HCT116 (cell line): ENCODE data around the gene UNKL. TPM values are rescaled to one million over a fixed set of nuclear protein-coding genes. Genes with fewer than 3 reads are reported as not detected.

ENCODE experiments used
- ATAC-seq: fragments of 200-7000 bp; cut with Tn5 transposase; 2 replicates; pipeline ENCODE4 v1.9.1; 2020; ENCODE audit warnings: mild to moderate bottlenecking, moderate library complexity
- BruUV-seq: library from RNA; stranded (reverse); fragments of 400-500 nt; replicated peaks from 2 replicates; lab custom pipeline; 2021; lab: Mats Ljungman, UMichigan
- CTCF ChIA-PET: fragments of 300-600 bp; sonication (Branson Sonifier 250); formaldehyde crosslinking; loops from one replicate; lab custom pipeline; 2021; ENCODE audit warnings: antibody characterized with exemption; lab: Charles Lee
- POLR2A ChIA-PET: fragments of 300-600, 350-600 bp; sonication (Branson Sonifier 250); formaldehyde crosslinking; loops from one replicate; lab custom pipeline; 2021; ENCODE audit warnings: antibody characterized with exemption; lab: Charles Lee
- RAD21 ChIA-PET, 2 experiments: fragments of 300-600 bp; sonication (Branson Sonifier 250); formaldehyde crosslinking; loops; one replicate each; lab custom pipeline; 2023; ENCODE audit warnings: low total read pairs in 2 of 2; ENCODE audit not compliant: uncharacterized antibody in 2 of 2, unreplicated experiment in 2 of 2, low non-redundant PET in 1 of 2; lab: Charles Lee
- DNase-seq: peaks from one replicate; pipeline ENCODE4 v3.0.0-alpha.2; 2010; ENCODE audit warnings: low read depth, low spot score
- H2AFZ ChIP-seq: fragments of 200-600 bp; shearing (Covaris generic), sonication (generic); 2 replicates; pipeline ENCODE4 v1.6.1; 2017; ENCODE audit warnings: low read depth, mixed run types, mixed read lengths, antibody characterized with exemption, low read length; ENCODE audit not compliant: poor library complexity, severe bottlenecking
- H3K27ac ChIP-seq: 2 replicates; pipeline ENCODE4 v1.5.1; 2012; ENCODE audit warnings: low read depth, low read length
- H3K27me3 ChIP-seq: fragments of 200-600 bp; sonication (generic); 2 replicates; pipeline ENCODE4 v1.6.1; 2016; ENCODE audit warnings: mixed run types, low read length, mixed read lengths; ENCODE audit not compliant: insufficient read depth
- H3K36me3 ChIP-seq, 2 experiments: fragments of 200-500 bp in 1 of 2; fragments of 200-600 bp in 1 of 2; sonication (Bioruptor generic) in 1 of 2; sonication (generic) in 1 of 2; 2 replicates each; pipeline versions ENCODE4 v1.5.1 to v1.6.1; 2014 to 2016; ENCODE audit warnings: low read length in 2 of 2, inconsistent platforms in 1 of 2, mixed read lengths in 1 of 2, mixed run types in 1 of 2; ENCODE audit not compliant: insufficient read depth in 2 of 2, control insufficient read depth in 1 of 2
- H3K4me1 ChIP-seq, 2 experiments: fragments of 200-600 bp in 1 of 2; sonication (generic) in 1 of 2; 2 replicates each; pipeline versions ENCODE4 v1.5.1 to v1.6.1; 2012 to 2017; ENCODE audit warnings: low read length in 2 of 2, inconsistent platforms in 1 of 2, mild to moderate bottlenecking in 1 of 2, mixed read lengths in 1 of 2, mixed run types in 1 of 2, moderate library complexity in 1 of 2; ENCODE audit not compliant: insufficient read depth in 2 of 2, control insufficient read depth in 1 of 2
- H3K4me2 ChIP-seq: fragments of 200-600 bp; sonication (generic); 2 replicates; pipeline ENCODE4 v1.6.1; 2017; ENCODE audit warnings: mixed run types, low read length, mixed read lengths
- H3K4me3 ChIP-seq, 2 experiments: fragments of 200-600 bp in 1 of 2; sonication (generic) in 1 of 2; replicated peaks in 1 of 2; 2 replicates each; pipeline ENCODE4 v1.5.1; 2011 to 2016; ENCODE audit warnings: low read length in 2 of 2, control low read depth in 1 of 2, low read depth in 1 of 2, mild to moderate bottlenecking in 1 of 2, mixed read lengths in 1 of 2, mixed run types in 1 of 2
- H3K79me2 ChIP-seq: fragments of 200-600 bp; sonication (generic); 2 replicates; pipeline ENCODE4 v1.6.1; 2017; ENCODE audit warnings: mild to moderate bottlenecking, mixed run types, low read length, moderate library complexity, mixed read lengths; ENCODE audit not compliant: insufficient read depth
- H3K9ac ChIP-seq: fragments of 200-600 bp; sonication (generic); 2 replicates; pipeline ENCODE4 v1.6.1; 2016; ENCODE audit warnings: low read length, mixed read lengths
- H3K9me2 ChIP-seq: fragments of 200-600 bp; sonication (generic), shearing (Covaris generic); 2 replicates; pipeline ENCODE4 v1.6.1; 2017; ENCODE audit warnings: mixed run types, mild to moderate bottlenecking, moderate library complexity; ENCODE audit not compliant: insufficient read depth
- H3K9me3 ChIP-seq, 2 experiments: fragments of 200-500 bp in 1 of 2; fragments of 200-600 bp in 1 of 2; sonication (Bioruptor generic) in 1 of 2; sonication (generic) in 1 of 2; 2 replicates each; pipeline ENCODE4 v1.6.1; 2014 to 2017; ENCODE audit warnings: low read length in 2 of 2, mixed read lengths in 2 of 2, inconsistent platforms in 1 of 2, low read depth in 1 of 2, mild to moderate bottlenecking in 1 of 2, mixed run types in 1 of 2, moderate library complexity in 1 of 2; ENCODE audit not compliant: control insufficient read depth in 1 of 2, insufficient read depth in 1 of 2
- H4K20me1 ChIP-seq: fragments of 200-600 bp; sonication (generic), shearing (Covaris generic); 2 replicates; pipeline ENCODE4 v1.6.1; 2017; ENCODE audit warnings: mixed run types, mild to moderate bottlenecking, moderate library complexity; ENCODE audit not compliant: insufficient read depth
- ATF3 ChIP-seq: IDR thresholded peaks from 2 replicates; pipeline ENCODE4 v1.6.1; 2012
- CBX3 ChIP-seq: IDR thresholded peaks from 2 replicates; pipeline ENCODE4 v1.6.1; 2012; ENCODE audit warnings: low read depth
- CEBPB ChIP-seq: IDR thresholded peaks from 2 replicates; pipeline ENCODE4 v1.6.1; 2012; ENCODE audit warnings: low read depth
- EZH2 ChIP-seq: fragments of 200-600 bp; sonication (generic); IDR thresholded peaks from 2 replicates; pipeline ENCODE4 v1.6.1; 2017; ENCODE audit warnings: antibody characterized with exemption, mixed run types
- FOSL1 ChIP-seq: IDR thresholded peaks from 2 replicates; pipeline ENCODE4 v1.6.1; 2012; ENCODE audit warnings: low read depth
- JUND ChIP-seq: IDR thresholded peaks from 2 replicates; pipeline ENCODE4 v1.6.1; 2012
- POLR2A ChIP-seq: IDR thresholded peaks from 2 replicates; pipeline ENCODE4 v1.7.0; 2011; ENCODE audit warnings: borderline replicate concordance; ENCODE audit not compliant: insufficient read depth, insufficient read length; ENCODE audit errors: extremely low read depth
- POLR2AphosphoS5 ChIP-seq: IDR thresholded peaks from 2 replicates; pipeline ENCODE4 v1.6.1; 2011; ENCODE audit warnings: mild to moderate bottlenecking, low read depth, low read length, moderate library complexity
- RAD21 ChIP-seq: IDR thresholded peaks from 2 replicates; pipeline ENCODE4 v1.6.1; 2012; ENCODE audit warnings: low read depth, mild to moderate bottlenecking
- REST ChIP-seq: IDR thresholded peaks from 2 replicates; pipeline ENCODE4 v1.6.1; 2012; ENCODE audit warnings: low read depth
- SP1 ChIP-seq: IDR thresholded peaks from 2 replicates; pipeline ENCODE4 v1.6.1; 2012; ENCODE audit warnings: low read depth
- TCF7L2 ChIP-seq: IDR thresholded peaks from 2 replicates; pipeline ENCODE4 v1.7.0; 2011; ENCODE audit warnings: borderline replicate concordance, inconsistent platforms; ENCODE audit not compliant: insufficient read depth, insufficient read length; ENCODE audit errors: extremely low read depth
- YY1 ChIP-seq: IDR thresholded peaks from 2 replicates; pipeline ENCODE4 v1.6.1; 2011; ENCODE audit warnings: low read length, low read depth, moderate library complexity, mild to moderate bottlenecking; ENCODE audit not compliant: insufficient replicate concordance; ENCODE audit errors: extremely low read depth
- ZFX ChIP-seq: fragments of 450-650 bp; IDR thresholded peaks from 2 replicates; pipeline ENCODE4 v1.6.1; 2017
- intact Hi-C: fragments of 100-400 bp; cut with micrococcal nuclease; formaldehyde crosslinking; loops from 2 replicates; pipeline ENCODE4 v1.10.0; 2022
- total RNA-seq: library from RNA; stranded (reverse); gene quantifications from one replicate; pipeline ENCODE4 v1.2.1, GENCODE V29; 2021; ENCODE audit not compliant: unreplicated experiment
- TF ChIP-seq, protein P1 (sequence below): IDR thresholded peaks from 2 replicates; pipeline ENCODE4 v1.6.1; 2012
- TF ChIP-seq, protein P2 (sequence below): IDR thresholded peaks from 2 replicates; pipeline ENCODE4 v1.6.1; 2011; ENCODE audit warnings: mild to moderate bottlenecking, low read length, moderate library complexity; ENCODE audit not compliant: insufficient replicate concordance; ENCODE audit errors: extremely low read depth

UNKL gene
- total RNA-seq, 1 experiment from 2014 or later, result 24.9 TPM

GRCh38 chr16:1357906-1358566, 56.5 kb downstream of the UNKL start:
- Histone ChIP-seq H3K9me3 (no peaks in the 10 kb centered on the region), H3K9me2 (no peaks in the 10 kb centered on the region), H3K27me3 (no peaks in the 10 kb centered on the region), H3K4me1 (peaks cover 23 to 36% of the 10 kb centered on the region in 2 experiments), H3K9ac (peak overlapping the region; percentile 64), H4K20me1 (no peaks in the 10 kb centered on the region), H3K4me2 (peak overlapping the region; percentile 83), H3K27ac (peak overlapping the region; percentile 85), H3K79me2 (peaks cover 90% of the 10 kb centered on the region), H3K36me3 (peaks cover 12 to 22% of the 10 kb centered on the region in 2 experiments), H2AFZ (no peak overlapping the region), H3K4me3 (peak overlapping the region; percentile 26 to 50)
- no TSS peak for BruUV-seq
- CTCF ChIA-PET, result interaction anchor here (0.7 kb wide), 1 partner anchor 57 kb away, joined by 3 read pairs; no protein-coding TSS in a partner anchor
- intact Hi-C loops, result no loop called here
- DNase-seq (peak; percentile 64), ATAC-seq (peak; percentile 86)
- RAD21 ChIA-PET, result interaction anchor here in 1 of 2 experiments (0.6 kb wide), 1 partner anchor 37 kb away, joined by 3 read pairs; no protein-coding TSS in a partner anchor
- no peak for TF ChIP-seq ZFX
- TF ChIP-seq TCF7L2, result no peak
- TF ChIP-seq ATF3, result no peak
- no peak for TF ChIP-seq POLR2A
- TF ChIP-seq SP1, result no peak; the same call in 1 of the 2 replicates
- TF ChIP-seq RAD21, result no peak
- TF ChIP-seq POLR2AphosphoS5, result peak; percentile 33; the same call in 1 of the 2 replicates
- TF ChIP-seq FOSL1, result no peak; the same call in 1 of the 2 replicates
- TF ChIP-seq CEBPB, result no peak
- no peak for TF ChIP-seq REST
- TF ChIP-seq JUND, result peak; percentile 63
- no peak for TF ChIP-seq EZH2
- no peak for TF ChIP-seq CBX3
- no peak for TF ChIP-seq YY1
- TF ChIP-seq, protein P1, sequence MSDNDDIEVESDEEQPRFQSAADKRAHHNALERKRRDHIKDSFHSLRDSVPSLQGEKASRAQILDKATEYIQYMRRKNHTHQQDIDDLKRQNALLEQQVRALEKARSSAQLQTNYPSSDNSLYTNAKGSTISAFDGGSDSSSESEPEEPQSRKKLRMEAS, result peak; percentile 13; the same call in 1 of the 2 replicates
- TF ChIP-seq, protein P2, sequence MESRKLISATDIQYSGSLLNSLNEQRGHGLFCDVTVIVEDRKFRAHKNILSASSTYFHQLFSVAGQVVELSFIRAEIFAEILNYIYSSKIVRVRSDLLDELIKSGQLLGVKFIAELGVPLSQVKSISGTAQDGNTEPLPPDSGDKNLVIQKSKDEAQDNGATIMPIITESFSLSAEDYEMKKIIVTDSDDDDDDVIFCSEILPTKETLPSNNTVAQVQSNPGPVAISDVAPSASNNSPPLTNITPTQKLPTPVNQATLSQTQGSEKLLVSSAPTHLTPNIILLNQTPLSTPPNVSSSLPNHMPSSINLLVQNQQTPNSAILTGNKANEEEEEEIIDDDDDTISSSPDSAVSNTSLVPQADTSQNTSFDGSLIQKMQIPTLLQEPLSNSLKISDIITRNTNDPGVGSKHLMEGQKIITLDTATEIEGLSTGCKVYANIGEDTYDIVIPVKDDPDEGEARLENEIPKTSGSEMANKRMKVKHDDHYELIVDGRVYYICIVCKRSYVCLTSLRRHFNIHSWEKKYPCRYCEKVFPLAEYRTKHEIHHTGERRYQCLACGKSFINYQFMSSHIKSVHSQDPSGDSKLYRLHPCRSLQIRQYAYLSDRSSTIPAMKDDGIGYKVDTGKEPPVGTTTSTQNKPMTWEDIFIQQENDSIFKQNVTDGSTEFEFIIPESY, result no peak
- POLR2A ChIA-PET, result interaction anchor here (1.1 to 1.5 kb wide), 2 partner anchors 61 to 63 kb away, joined by 3 to 5 read pairs; partner anchors contain the start of gene UQCC4
